Measurements from ENCODE around the gene POLR1G. TPM values are rescaled to one million over a fixed set of nuclear protein-coding genes. Genes with fewer than 3 reads are reported as not detected.

Gene POLR1G
- total and polyA plus RNA-seq, 9 of the 15 experiments (the other 6 are each of a cell fraction or from before 2014, with no cell fraction given), result 3.0 to 50.1 (median 27.4) TPM

- in situ Hi-C loops (cut with MboI) (no loop called here), intact Hi-C loops (cut with micrococcal nuclease) (no loop called here)
- H4K20me1 ChIP-seq (replicated peaks; ENCODE audit: control insufficient read depth, insufficient read depth, low read length), result no peaks in the 10 kb centered on the region
- FAIRE-seq (no peak), DNase-seq (ENCODE audit: extremely low read depth in 1 of 4, low spot score in 3 of 4) (no peak), ATAC-seq (no peak)
- ChIA-PET CTCF (ENCODE audit: low intra/inter-chr PET ratio) (no interaction called here), POLR2A (interaction anchor here (1.0 to 1.6 kb wide), 3 partner anchors 9 to 24 kb away, joined by 3 to 6 read pairs (median 5); no protein-coding TSS in a partner anchor)
- no peaks in the 10 kb centered on the region for H3K9me3 ChIP-seq (replicated peaks; ENCODE audit: control insufficient read depth, insufficient read depth, low read depth, low read length)
- no peaks in the 10 kb centered on the region for H3K27me3 ChIP-seq (ENCODE audit: control insufficient read depth in 2 of 2, insufficient read depth in 2 of 2, low read length in 2 of 2)
- 54% methylated on average over 7 of the region's 7 CpGs for WGBS (ENCODE audit: insufficient coverage, low coverage, missing lambda C conversion rate)
- peak overlapping the region; percentile 53; the same call in 1 of the 2 replicates for H2AFZ ChIP-seq (ENCODE audit: low read depth, low read length)
- H3K9ac ChIP-seq (ENCODE audit: insufficient read depth in 1 of 2, low read depth in 2 of 2, low read length in 2 of 2), result peak overlapping the region; percentile 2 to 69; a peak in 1 of 4 replicates
- no peaks in the 10 kb centered on the region for H3K9me1 ChIP-seq (ENCODE audit: control insufficient read depth, insufficient read depth, low read length)
- peaks cover 23 to 32% of the 10 kb centered on the region in 2 experiments for H3K4me1 ChIP-seq (replicated peaks in 1 of 2; ENCODE audit: control insufficient read depth in 2 of 2, insufficient read depth in 2 of 2, low read length in 2 of 2)
- no peaks in the 10 kb centered on the region for H3K36me3 ChIP-seq (ENCODE audit: control insufficient read depth, insufficient read depth, low read length)
- no peaks in the 10 kb centered on the region for H3K79me2 ChIP-seq (ENCODE audit: control insufficient read depth, insufficient read depth, low read length)
- no TSS peak for BruUV-seq (replicated peaks)
- H3K4me2 ChIP-seq (ENCODE audit: insufficient read depth, low read length), result peak overlapping the region; percentile 14; the same call in 1 of the 2 replicates
- peak overlapping the region; percentile 81; the same call in 1 of the 3 replicates for H3K27ac ChIP-seq (ENCODE audit: extremely low read depth, low read depth, low read length)
- no peak overlapping the region for H3K4me3 ChIP-seq
- TF ChIP-seq MBD2 (IDR thresholded peaks at IDR 0.05; ENCODE audit: borderline replicate concordance, low read depth) (no peak), CSDE1 (IDR thresholded peaks at IDR 0.05) (no peak), RUNX1 (IDR thresholded peaks at IDR 0.05; ENCODE audit: low read depth) (no peak), FOXK2 (conservative IDR thresholded peaks at IDR 0.05 in 1 of 2, IDR thresholded peaks at IDR 0.05 in 1 of 2; ENCODE audit: low read depth in 2 of 2) (no peak), CREB3 (tag; conservative IDR thresholded peaks at IDR 0.05; ENCODE audit: low read depth) (no peak), NFRKB (IDR thresholded peaks at IDR 0.05; ENCODE audit: low read depth) (no peak), TCF7L2 (IDR thresholded peaks at IDR 0.05; ENCODE audit: low read depth, low read length) (no peak), GTF2B (IDR thresholded peaks at IDR 0.05; ENCODE audit: extremely low read depth, insufficient read length) (no peak), CBFA2T2 (conservative IDR thresholded peaks at IDR 0.05) (peak; percentile 39), TOE1 (IDR thresholded peaks at IDR 0.05; ENCODE audit: borderline replicate concordance) (peak; percentile 79), TOE1 (CRISPR knock-in tag; IDR thresholded peaks at IDR 0.05; ENCODE audit: borderline replicate concordance, low read depth) (no peak), KLF16 (IDR thresholded peaks at IDR 0.05) (no peak), ATF1 (CRISPR knock-in tag; IDR thresholded peaks at IDR 0.05) (no peak), ATF1 (tag; IDR thresholded peaks at IDR 0.05) (no peak), PHTF2 (CRISPR knock-in tag; IDR thresholded peaks at IDR 0.05) (no peak), CBX8 (IDR thresholded peaks at IDR 0.05; ENCODE audit: borderline replicate concordance, extremely low read depth, low read depth, low read length, poor library complexity, severe bottlenecking) (no peak), ATF4 (CRISPR knock-in tag; IDR thresholded peaks at IDR 0.05) (no peak), USF1 (CRISPR knock-in tag; IDR thresholded peaks at IDR 0.05) (peak; percentile 55)
These were observed 42.4 kb downstream of the POLR1G start for GRCh38 chr19:45448887-45449299.

Data from K562 (cell line).